Activated CD8-positive, alpha-beta T cell treated with anti-CD3 and anti-CD28 coated beads for 36 hours (primary cell): Measurements from ENCODE around the gene TMEM141. TPM values are rescaled to one million over a fixed set of nuclear protein-coding genes. Genes with fewer than 3 reads are reported as not detected.

Experiments used
- ATAC-seq: fragments of 200-7000 bp; cut with Tn5 transposase; one replicate; pipeline ENCODE4 v1.10.0; 2021; ENCODE audit warnings: mild to moderate bottlenecking, moderate library complexity
- CTCF ChIA-PET: fragments of 350-600 bp; sonication (Branson Sonifier 250); formaldehyde crosslinking; loops from one replicate; lab custom pipeline; 2021; ENCODE audit warnings: antibody characterized with exemption; lab: Charles Lee
- POLR2A ChIA-PET: fragments of 350-600 bp; sonication (Branson Sonifier 250); formaldehyde crosslinking; loops from one replicate; lab custom pipeline; 2021; ENCODE audit warnings: antibody characterized with exemption; lab: Charles Lee
- DNase-seq: peaks from one replicate; pipeline ENCODE4 v3.0.0-alpha.2; 2020
- H3K27ac Mint-ChIP-seq: one replicate; pipeline ENCODE4 v1.8.0; 2021; ENCODE audit warnings: mild to moderate bottlenecking, mixed read lengths
- H3K27me3 Mint-ChIP-seq: one replicate; pipeline ENCODE4 v1.8.0; 2021; ENCODE audit warnings: mixed read lengths
- H3K36me3 Mint-ChIP-seq: one replicate; pipeline ENCODE4 v1.8.0; 2021; ENCODE audit warnings: low read depth, mixed read lengths
- H3K4me1 Mint-ChIP-seq: one replicate; pipeline ENCODE4 v1.8.0; 2021; ENCODE audit warnings: low read depth, mixed read lengths
- H3K4me3 Mint-ChIP-seq: one replicate; pipeline ENCODE4 v1.8.0; 2021; ENCODE audit warnings: mild to moderate bottlenecking, moderate library complexity, mixed read lengths
- H3K9me3 Mint-ChIP-seq: one replicate; pipeline ENCODE4 v1.8.0; 2021; ENCODE audit warnings: mixed read lengths
- CTCF ChIP-seq: fragments of 200-600 bp; IDR thresholded peaks from one replicate; pipeline ENCODE4 v1.8.0; 2022; ENCODE audit warnings: antibody characterized with exemption, mild to moderate bottlenecking
- intact Hi-C: fragments of 100-400 bp; cut with micrococcal nuclease; formaldehyde crosslinking; loops from one replicate; pipeline ENCODE4 v1.10.0; 2022
- total RNA-seq, 2 experiments: library from RNA; stranded (reverse); gene quantifications; one replicate each; pipeline ENCODE4 v1.2.3, GENCODE V29; 2021

TMEM141 gene
- total RNA-seq, 2 experiments from 2014 or later: 50.6 to 51.1 TPM

GRCh38 chr9:136815422-136815782, 24.3 kb downstream of the TMEM141 start:
- intact Hi-C loops: no loop called here
- TF ChIP-seq CTCF: no peak
- no peak overlapping the region for H3K4me3 Mint-ChIP-seq
- DNase-seq: no peak
- peaks cover 30% of the 10 kb centered on the region for H3K36me3 Mint-ChIP-seq
- no peaks in the 10 kb centered on the region for H3K9me3 Mint-ChIP-seq
- no peak overlapping the region for H3K27ac Mint-ChIP-seq
- H3K27me3 Mint-ChIP-seq: no peaks in the 10 kb centered on the region
- H3K4me1 Mint-ChIP-seq: peaks cover 24% of the 10 kb centered on the region
- ATAC-seq: no peak
- POLR2A ChIA-PET: interaction anchor here (1.1 to 1.9 kb wide), 3 partner anchors 8 to 122 kb away, joined by 4 to 7 read pairs (median 4); partner anchors contain the start of gene RABL6
- CTCF ChIA-PET: interaction anchor here (1.0 to 2.6 kb wide), 3 partner anchors 9 to 66 kb away, joined by 3 to 9 read pairs (median 3); partner anchors contain the start of gene AJM1

- H3K4me3 Mint-ChIP-seq: no peak overlapping the region
- H3K4me1 Mint-ChIP-seq: peaks cover 8% of the 10 kb centered on the region
- ChIA-PET CTCF (interaction anchor here (0.7 to 1.2 kb wide), 2 partner anchors 13 to 21 kb away, joined by 3 to 4 read pairs; partner anchors contain the start of genes AJM1 and RABL6), POLR2A (interaction anchor here (0.7 kb wide), 1 partner anchor 12 kb away, joined by 3 read pairs; no protein-coding TSS in a partner anchor)
- ATAC-seq (no peak), DNase-seq (no peak)
- H3K9me3 Mint-ChIP-seq: no peaks in the 10 kb centered on the region
- H3K36me3 Mint-ChIP-seq: peaks cover 8% of the 10 kb centered on the region
- TF ChIP-seq CTCF: no peak
- H3K27ac Mint-ChIP-seq: no peak overlapping the region
- no peaks in the 10 kb centered on the region for H3K27me3 Mint-ChIP-seq
- intact Hi-C loops: no loop called here
These were observed 30.1 kb downstream of the TMEM141 start for GRCh38 chr9:136820971-136821825.

- POLR2A ChIA-PET: interaction anchor here (0.7 to 0.8 kb wide), 2 partner anchors 12 to 13 kb away, joined by 3 read pairs; no protein-coding TSS in a partner anchor
- no peak overlapping the region for H3K4me3 Mint-ChIP-seq
- intact Hi-C loops: no loop called here
- H3K9me3 Mint-ChIP-seq: no peaks in the 10 kb centered on the region
- no peak for TF ChIP-seq CTCF
- no peak overlapping the region for H3K27ac Mint-ChIP-seq
- CTCF ChIA-PET: interaction anchor here (2.7 kb wide), 1 partner anchor 20 kb away, joined by 8 read pairs; the partner anchor contains the start of gene AJM1
- DNase-seq (no peak), ATAC-seq (no peak)
- H3K27me3 Mint-ChIP-seq: no peaks in the 10 kb centered on the region
- peaks cover 7% of the 10 kb centered on the region for H3K36me3 Mint-ChIP-seq
- peaks cover 7% of the 10 kb centered on the region for H3K4me1 Mint-ChIP-seq
These were observed 30.8 kb downstream of the TMEM141 start for GRCh38 chr9:136821826-136822544.

- POLR2A ChIA-PET: interaction anchor here (0.8 to 1.2 kb wide), 3 partner anchors 13 to 121 kb away, joined by 3 to 4 read pairs (median 3); partner anchors contain the start of gene FBXW5
- H3K27me3 Mint-ChIP-seq: no peaks in the 10 kb centered on the region
- no peak for ATAC-seq
These were observed 32.2 kb downstream of the TMEM141 start for GRCh38 chr9:136823136-136824046.

More at GRCh38 chr9:136823136-136824046, 32.2 kb downstream of the TMEM141 start:
- H3K4me1 Mint-ChIP-seq: peaks cover 5% of the 10 kb centered on the region
- DNase-seq: no peak
- TF ChIP-seq CTCF: no peak
- H3K9me3 Mint-ChIP-seq: no peaks in the 10 kb centered on the region
- peaks cover 5% of the 10 kb centered on the region for H3K36me3 Mint-ChIP-seq
- H3K27ac Mint-ChIP-seq: no peak overlapping the region
- intact Hi-C loops: no loop called here
- CTCF ChIA-PET: interaction anchor here (0.7 to 2.7 kb wide), 3 partner anchors 10 to 19 kb away, joined by 3 to 8 read pairs (median 5); partner anchors contain the start of gene AJM1
- no peak overlapping the region for H3K4me3 Mint-ChIP-seq
